Mammary epithelial cell (primary cell): ENCODE data around the gene FGF14.

Experiments
- CTCF ChIP-seq, 2 donors: IDR thresholded peaks in 1 of 2; conservative IDR thresholded peaks in 1 of 2; 2 replicates each; pipeline ENCODE4 v1.5.1; 2011 to 2012; ENCODE audit warnings: inconsistent platforms in 2 of 2, low read length in 2 of 2, mild to moderate bottlenecking in 2 of 2, control low read depth in 1 of 2, low read depth in 1 of 2; ENCODE audit not compliant: insufficient read depth in 1 of 2; ENCODE audit errors: extremely low read depth in 1 of 2
- EZH2 ChIP-seq: IDR thresholded peaks from 2 replicates; pipeline ENCODE4 v1.6.1; 2012; ENCODE audit warnings: low read length, inconsistent platforms, borderline replicate concordance

DNA sequence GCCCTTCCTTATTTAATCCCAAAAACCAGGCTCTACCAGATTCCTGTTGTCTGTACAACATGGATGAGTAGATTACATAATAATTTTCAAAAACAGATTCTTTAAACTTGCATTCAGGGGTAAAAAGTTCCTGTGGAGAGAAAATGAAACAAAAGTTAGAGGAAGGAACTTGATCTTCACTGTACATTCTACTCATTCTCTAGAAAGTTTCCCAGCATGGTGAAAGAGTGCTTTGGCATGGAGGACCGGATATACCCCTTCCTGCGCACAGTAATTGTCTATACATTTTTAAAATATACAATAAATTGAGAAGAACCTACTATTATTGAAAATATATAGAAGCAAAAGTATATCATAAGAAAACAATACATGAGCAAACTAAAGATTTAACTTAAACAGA lies 675.2 kb downstream of the FGF14 start:
- TF ChIP-seq EZH2: no peak
- no peak for TF ChIP-seq CTCF (conservative IDR thresholded peaks at IDR 0.05 in 1 of 2, IDR thresholded peaks at IDR 0.05 in 1 of 2; ENCODE audit: extremely low read depth in 1 of 2, insufficient read depth in 1 of 2, low read depth in 1 of 2, low read length in 2 of 2)
